NCI-H510A treated with DMSO at 0.1 percent for 48 hours (cell line): ENCODE results near the gene TMSB10.
"Not testable (repeated sequence)": the region's sequence is repeated elsewhere in the genome, so short reads cannot be mapped to it uniquely, and the experiment has no call there.

Experiments used
- DNase-seq: peaks from one replicate; lab custom pipeline; 2025; lab: John Stamatoyannopoulos, UW

Gene TMSB10

GRCh38 chr2:84940088-84940470 lies 34.6 kb downstream of the TMSB10 start:
- DNase-seq: no peak

DNA sequence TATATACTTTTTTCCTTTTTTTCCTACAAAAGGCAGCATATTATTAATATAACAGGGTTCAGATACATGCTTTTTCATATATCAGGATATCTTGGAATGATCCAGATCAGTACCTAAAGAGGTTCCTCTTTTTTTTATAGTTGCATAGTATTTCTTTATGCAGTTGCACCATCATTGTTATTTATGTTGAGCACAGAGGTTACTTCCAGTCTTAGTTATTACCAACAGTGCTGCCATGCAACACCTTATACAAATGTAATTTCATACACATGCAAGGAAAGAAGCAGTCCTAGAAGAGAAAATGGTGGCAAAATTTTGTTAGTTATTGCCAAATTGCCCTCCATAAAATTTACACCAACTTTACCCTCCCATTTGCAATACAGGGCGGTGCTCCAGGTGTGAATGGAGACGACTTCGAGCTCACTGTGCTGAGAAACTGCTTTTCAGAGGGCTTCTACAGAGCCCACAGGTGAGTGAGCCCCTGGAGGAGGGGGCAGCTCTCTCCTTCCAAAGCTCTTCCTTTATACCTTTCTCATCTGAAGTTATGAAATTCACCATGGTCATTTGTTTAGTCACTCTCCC lies 35.5 kb downstream of the TMSB10 start:
- DNase-seq: no peak

- DNase-seq: no peak
Measured at GRCh38 chr2:84942166-84942565, 36.7 kb downstream of the TMSB10 start.

DNA sequence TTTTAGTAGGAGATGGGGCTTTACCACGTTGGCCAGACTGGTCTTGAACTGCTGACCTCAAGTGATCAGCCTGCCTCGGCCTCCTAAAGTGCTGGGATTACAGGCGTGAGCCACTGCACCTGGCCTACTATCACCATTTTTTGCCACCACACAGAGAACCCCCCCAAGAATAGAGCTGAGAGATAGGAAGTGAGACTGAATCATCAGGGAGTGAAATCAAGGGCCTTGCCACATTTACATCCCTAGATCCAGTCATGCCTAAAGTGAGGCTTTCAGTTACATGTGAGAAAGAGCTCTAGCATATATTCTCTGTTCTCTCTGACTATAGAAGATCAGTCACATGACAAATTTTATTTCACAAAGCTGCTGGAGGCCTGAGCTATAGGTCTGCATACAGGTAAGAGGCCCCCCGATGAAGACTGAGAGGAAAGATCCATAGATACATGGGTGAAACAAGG lies 37.5 kb downstream of the TMSB10 start:
- DNase-seq: no peak

- no peak for DNase-seq
Measured at GRCh38 chr2:84944295-84944909, 38.9 kb downstream of the TMSB10 start.

DNA sequence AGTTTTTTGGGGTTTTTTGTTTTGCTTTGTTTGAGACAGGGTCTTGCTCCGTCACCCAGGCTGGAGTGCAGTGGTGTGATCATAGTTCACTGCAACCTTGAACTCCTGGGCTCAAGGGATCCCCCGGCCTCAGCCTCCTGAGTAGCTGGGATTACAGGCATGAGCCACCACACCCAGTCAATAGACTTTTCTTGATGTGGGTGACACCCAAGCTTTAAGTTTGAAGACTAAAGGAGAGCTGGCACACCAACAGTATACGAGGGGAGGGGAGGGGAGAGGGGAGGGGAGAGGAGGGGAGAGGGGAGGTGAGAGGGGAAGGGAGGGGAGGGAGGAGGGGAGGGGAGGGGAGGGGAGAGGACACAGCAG lies 40.4 kb downstream of the TMSB10 start:
- DNase-seq: not testable (repeated sequence)

GRCh38 chr2:84946204-84947009 lies 41.0 kb downstream of the TMSB10 start:
- DNase-seq: no peak

DNA sequence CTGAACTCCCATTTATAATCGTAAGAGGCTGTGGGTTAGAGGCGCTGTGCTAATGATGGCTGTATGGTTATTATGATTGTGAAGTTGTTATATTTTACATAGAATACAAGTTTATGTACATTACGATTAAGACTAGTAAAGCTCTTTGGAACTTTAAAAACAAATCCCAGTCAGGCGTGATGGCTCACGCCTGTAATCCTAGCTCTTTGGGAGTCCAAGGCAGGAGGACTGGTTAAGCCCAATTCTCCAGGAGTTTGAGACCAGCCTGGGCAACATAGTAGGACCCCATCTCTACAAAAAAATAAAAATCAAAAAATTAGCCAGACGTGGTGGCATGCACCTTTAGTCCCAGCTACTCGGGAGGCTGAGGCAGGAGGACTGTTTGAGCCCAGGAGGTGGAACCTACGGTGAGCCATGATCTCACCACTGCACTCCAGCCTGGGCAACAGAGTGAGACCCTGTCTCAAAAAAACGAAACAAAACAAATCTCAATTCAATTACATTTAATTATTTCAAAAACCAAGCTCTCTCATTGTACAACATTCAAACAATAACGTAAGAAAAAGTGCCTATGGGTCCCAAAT lies 41.6 kb downstream of the TMSB10 start:
- DNase-seq: no peak

GRCh38 chr2:84953535-84953934 lies 48.1 kb downstream of the TMSB10 start:
- no peak for DNase-seq

- no peak for DNase-seq
Measured at GRCh38 chr2:84954329-84954728, 48.9 kb downstream of the TMSB10 start.
